ENCODE measurements around the gene ATF6B.
A peak's percentile ranks its signal among the peaks of the same experiment; 100 is the strongest.
"Not testable (repeated sequence)": the region's sequence is repeated elsewhere in the genome, so short reads cannot be mapped to it uniquely, and the experiment has no call there.

ATF6B gene

DNA sequence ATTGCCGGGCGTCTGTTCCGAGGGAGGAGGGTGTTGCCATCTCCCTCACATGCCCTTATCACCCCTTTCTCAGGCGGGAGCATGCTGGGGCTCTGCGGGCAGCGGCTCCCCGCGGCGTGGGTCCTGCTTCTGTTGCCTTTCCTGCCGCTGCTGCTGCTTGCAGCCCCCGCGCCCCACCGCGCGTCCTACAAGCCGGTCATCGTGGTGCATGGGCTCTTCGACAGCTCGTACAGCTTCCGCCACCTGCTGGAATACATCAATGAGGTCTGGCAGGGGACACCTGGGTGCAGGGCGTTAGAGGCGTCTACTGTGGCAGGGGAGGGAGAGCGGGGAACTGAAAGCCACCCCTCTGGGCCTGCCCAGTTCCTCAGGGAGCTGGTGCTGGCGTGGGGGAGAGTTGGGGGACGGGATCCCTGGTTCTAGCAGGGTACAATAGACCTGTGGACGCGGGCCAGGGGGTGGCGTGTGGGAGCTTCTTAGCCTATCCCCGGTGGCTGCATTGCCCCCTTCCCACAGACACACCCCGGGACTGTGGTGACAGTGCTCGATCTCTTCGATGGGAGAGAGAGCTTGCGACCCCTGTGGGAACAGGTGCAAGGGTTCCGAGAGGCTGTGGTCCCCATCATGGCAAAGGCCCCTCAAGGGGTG, 26.6 kb upstream of the ATF6B start:
- DNase-seq (ENCODE audit: low read depth) = peak; percentile 42

DNA sequence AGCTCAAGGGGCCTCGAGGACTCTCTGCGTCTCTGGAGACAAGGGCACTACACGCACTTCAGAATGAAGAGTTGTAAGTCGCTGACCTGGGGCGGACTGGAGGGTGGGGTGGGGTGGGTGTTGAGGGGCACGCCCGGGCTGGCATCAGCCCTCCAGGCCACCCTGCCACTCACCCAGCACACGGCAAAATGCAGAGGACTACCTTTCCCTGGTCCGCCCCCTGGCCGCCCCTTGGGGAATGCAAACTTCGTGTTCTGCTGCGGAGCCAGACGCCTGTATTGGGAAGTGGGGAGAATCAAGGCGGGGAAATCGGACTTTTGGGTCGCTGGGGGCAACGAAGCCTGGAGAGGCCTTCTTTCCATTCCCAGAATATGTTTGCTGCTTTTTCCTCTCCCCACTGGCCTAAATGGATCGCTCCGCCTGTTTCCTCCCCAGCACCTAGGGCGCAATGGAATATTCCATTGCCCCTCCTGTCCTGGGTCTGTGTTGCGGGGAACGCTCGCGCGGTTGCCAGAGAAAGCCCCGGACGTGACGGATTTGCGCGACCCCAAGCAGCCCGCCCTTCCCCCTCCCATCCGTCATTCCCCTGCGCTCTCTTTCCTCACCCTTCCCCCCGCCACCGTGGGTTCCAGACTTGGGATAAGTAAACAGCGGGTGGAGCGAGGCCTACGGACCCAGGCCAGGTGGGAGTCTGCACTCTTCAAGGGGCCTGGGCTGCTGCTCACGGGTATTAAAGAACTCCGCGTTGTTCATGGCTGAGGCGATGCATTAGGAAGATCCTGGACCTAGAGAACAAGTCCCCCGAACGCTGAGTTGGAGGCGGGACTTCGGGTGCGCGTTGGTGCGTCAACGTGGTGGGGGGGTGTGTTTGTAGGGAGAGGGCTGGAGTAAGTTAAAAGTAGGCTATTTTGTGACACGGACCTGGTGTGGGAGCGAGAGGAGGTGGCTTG, 25.8 kb upstream of the ATF6B start, which contains the start of gene PPT2:
TSS of gene PPT2 (plus strand) at position 578 of the 950 bp plus-strand sequence. CDS start 454 bp downstream, outside the sequence.
- peak; percentile 47 for DNase-seq (ENCODE audit: low read depth)

DNA sequence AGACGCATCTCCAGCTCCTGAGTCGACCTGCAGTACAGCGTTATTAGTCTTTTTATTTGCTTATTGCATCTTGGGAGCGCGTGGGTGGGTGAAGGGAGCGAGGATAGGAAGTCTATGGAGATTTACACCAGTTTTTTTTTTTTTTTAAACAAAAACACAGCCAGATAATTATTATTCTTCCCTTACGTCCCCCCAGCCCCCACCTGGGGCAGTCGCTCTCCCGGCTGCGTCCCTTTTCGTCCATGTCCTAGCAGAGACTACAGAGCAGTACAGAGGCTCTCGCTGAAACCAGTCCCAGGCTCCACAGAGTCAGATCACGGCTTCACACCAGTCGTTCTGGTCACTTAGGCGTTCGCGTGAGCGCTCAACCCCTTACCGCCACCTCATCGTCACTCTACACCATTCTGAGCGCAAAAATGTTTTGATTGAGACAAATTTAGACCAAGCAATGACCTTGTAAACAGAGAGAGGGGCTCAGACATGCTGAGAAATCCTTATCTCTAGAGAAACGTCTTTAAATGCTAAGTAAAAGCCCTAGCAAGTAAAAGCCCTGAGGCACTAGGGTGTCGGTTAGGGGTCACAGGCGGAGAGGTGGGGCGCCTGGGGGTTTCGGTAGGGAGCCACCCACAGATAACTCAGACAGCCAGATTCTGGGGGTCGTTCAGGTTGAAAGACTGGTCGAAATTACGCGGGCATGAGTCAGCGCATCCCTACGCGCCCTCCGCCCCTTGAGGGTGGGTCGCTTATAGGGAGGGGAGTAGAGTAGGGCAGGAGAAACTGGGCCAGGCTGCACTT, 24.9 kb upstream of the ATF6B start:
- no peak for DNase-seq (ENCODE audit: low read depth)

DNA sequence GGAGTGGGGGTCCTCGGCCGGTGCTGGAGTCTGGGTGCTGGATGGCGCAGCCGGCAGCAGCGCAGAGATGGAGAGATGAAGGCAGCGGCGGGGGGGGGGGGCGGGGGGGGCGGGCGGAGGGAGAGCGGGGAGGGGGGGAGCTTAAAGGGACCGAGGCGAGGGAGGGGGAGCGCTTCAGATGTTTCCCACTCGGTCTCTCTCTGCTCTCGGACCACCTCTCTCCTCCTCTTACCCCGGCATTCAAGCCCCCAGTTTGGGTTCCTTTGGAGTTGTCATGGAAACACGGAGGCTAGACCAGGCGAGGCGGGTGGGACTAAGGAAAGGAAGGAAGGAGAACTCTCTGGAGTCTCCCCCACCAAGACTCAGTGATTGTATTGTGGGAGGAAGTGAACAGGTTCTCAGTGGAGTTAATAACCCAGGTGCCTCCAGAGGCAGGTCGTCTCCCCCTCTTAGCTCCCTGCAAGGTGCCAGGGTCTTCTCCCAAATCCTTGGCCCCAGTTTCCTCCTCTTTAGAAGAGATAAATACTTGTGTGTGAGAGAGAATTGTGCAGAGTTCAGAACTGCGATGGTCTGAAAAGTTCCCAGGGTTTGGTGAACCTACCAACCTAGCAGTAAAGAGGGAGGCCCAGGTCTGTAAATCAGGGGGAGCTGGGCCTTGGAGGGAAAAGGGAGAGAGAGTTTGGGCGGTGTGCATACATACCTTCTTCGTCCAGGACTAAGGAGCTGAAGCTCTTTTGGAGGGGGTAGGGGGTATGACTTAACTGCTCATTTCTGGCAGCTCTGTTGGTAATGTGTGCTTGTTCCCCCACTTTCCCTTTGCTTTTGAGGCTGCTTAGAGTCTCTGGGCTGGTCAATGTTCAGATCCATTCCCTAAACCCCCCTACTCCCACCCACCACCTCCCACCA, 24.1 kb upstream of the ATF6B start, which contains the start of gene PRRT1:
TSS of gene PRRT1 (minus strand) at position 77 of the 906 bp plus-strand sequence. CDS start 112 bp downstream, outside the sequence.
- DNase-seq (ENCODE audit: low read depth) = no peak

DNA sequence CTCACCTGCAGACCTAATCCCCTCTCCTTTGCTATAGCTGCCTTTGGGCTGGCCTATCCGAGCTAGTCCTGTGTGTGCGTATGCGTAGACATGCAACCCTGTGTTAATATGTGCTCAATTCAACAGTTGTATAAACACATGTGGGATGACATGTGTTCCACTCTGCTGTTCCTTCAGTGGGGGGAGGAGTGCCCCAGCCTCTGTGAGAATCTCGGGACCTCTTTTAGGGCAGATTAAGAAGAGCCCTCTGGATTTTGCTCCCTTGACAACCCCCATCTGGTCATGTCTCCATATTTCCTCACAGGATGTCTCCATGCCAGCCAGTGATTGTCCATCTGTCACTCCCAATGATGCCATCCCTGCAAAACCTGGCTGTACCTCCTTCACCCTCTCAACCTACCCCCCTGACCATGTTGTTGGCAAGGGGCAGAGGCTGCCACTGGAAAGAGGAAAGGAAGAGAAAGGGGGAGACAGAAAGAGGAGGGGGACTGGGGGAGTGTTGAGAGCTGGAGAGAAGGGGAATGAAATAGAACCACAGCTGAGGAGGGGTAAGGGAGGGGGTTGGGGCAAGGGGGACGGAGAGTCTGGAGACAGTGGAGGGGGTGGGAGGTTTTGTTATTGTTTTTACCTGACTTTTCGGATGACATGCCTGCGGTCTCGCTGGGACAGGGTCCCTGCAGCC, 23.3 kb upstream of the ATF6B start:
- DNase-seq (ENCODE audit: low read depth) = no peak

DNA sequence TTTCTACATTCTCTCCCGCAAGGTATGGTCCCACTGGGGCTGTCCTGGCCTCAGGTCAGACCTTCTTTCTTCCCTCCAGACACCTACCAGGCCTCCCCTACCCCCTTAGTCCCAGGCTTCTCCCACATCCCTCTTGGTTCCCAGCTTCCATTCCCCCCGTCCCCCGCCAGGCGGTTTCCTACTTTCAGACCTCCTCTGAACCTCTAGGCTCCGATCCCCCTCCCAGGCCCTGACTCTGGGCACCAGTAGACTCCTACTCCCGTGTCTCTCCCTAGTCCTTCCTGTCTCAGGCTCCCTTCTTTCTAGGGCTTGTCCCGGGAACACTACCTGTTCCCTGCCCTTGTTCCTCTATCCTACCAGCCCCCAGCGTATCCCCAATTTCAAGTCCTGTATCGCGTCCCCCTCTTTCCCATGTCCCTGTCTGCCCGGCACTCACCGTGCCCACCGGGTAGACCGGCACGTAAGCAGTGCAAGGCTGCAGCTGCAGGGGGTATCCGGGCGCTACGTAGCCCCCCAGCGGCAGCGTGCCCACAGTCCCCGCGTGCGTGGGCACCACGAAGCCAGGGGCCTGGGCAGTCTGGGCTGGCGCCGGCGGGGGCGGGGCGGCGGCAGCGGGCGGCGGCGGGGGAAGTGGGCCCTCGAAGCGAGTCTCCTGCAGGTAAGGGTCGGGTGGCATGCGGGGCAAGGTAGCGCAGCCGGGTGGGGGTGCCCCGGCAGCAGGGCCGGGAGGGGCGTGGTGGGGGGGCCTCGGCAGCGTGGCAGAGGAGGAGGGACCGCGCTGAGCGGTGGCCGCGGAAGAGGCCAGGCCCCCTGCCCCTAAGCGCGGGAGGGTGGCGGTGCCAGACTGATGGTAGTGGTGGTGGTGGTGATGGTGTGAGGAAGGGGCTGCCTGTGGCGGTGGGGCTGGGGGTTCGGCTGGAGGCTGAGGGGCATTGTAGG, 22.2 kb upstream of the ATF6B start:
- DNase-seq (ENCODE audit: low read depth) = no peak

DNA sequence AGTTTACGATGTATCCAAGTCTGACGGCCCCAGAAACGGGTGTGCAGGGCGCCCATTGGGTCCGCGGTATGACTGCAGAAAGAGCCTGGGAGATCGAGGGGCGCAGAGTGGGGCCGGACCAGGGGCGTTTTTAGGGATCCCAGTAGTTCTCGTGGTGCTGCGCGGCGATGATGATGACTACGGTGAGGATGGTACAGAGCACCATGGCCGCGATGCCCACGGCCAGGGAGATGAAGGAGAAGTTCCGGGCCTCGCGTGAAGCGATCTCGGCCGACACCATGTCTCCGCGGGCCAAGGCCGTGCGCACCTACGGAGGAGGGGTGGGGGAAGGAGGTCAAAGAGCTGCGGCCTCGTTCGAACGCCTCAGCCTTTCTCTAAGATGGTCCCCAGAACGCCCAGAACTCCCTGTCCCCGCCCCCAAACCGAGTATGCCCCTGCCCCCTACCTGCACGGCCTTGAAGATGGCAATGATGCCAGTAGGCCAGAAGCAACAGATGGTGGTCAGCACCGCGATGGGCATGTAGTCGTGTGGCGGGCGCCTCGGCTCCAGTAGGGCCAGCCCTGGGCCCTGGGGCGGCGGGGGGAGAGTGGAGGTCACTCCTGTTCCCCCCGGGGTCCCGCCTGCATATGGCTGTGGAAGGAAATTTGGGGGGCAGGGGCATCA, 21.2 kb upstream of the ATF6B start:
- no peak for DNase-seq (ENCODE audit: low read depth)

DNA sequence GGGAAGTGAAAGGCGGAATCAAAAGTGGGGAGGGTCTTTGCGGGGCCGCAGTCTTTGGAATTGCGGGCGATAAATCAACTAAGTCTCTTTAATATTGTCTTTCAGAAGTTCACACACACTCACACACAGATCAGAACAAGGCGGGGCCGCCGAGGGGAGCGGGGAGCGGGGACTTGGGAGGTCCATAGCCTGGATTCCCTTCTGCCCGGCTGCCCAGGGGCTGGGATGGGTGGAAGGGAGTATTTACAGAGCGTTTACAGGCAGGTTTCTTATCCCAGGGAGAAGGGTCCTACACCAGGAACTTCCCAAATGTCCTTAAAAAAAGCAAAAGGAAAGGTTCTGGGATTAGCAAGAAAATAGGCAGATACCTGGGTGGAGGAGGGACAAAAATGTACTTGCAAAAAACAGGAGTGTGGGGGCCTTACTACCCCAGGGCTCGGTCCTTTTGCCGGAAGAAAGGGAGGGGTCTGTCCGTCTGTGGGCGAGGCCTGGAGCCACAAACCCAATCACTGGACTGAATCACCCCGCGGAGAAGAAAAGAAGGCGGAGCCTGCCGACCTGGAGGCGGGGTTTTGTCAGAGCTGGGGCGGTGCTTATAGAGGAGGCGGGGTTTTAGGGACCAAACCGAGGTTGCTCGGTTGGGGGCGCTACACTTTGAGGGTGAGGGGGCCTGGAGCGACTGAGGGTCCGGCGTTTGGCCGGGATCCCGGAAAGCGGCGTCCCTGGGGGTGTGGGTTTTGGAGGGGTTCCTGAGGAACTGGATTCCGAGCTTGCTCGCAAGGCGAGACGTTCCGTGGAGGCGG, 20.4 kb upstream of the ATF6B start:
- DNase-seq (ENCODE audit: low read depth) = peak; percentile 55

DNA sequence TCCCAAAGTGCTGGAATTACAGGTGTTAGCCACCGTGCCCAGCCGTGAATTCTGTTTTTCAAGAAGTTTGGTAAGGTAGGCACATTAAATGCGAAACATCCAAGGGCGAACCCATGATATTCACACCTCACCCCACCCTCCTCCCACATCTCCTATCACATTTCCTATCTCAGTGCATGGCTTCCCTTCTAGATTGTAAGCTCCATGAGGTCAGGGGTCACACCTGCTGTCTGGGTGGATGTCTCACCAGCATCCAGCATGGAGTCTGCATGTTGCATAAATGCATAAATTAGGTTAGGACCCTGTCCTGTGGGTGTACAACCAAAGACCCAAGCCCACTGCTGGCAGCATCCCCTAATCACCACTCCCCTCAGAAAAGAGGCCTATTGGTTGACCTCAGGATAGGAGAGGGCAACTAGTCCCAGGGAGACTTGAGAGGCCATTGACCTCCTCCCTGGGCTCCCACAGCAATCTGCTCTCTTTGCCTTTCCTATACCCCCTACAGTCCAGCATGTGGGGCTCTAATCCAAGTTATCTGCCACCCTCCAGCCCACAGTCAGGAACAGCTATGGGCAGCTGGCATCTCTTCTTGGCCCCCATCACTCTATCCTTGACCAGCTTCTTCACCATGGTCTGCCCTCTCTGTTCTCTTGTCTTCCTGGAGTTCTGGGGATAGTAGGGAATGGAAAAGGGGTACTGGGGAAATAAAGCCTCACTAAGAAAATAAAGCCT, 19.5 kb upstream of the ATF6B start:
- no peak for DNase-seq (ENCODE audit: low read depth)

DNA sequence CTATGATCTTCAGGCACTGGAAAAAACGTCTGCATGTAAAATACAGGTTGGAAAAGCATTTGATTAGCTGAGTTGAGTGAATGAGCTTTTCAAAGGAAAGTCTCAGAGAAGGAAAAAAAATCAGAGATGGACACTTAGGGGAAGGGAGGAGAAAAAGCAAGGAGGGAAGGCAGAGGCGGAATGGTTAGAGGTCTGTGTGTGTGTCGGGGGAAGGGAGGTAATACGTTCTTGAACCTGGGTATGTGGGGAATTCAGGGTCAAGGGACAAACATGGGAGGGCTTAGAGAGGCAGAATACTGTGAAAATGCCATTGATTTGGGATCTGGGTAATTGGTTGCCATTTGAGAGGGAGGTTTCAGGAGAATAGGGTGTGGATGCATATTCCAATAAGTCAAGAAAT, 18.6 kb upstream of the ATF6B start:
- DNase-seq (ENCODE audit: low read depth) = no peak

DNA sequence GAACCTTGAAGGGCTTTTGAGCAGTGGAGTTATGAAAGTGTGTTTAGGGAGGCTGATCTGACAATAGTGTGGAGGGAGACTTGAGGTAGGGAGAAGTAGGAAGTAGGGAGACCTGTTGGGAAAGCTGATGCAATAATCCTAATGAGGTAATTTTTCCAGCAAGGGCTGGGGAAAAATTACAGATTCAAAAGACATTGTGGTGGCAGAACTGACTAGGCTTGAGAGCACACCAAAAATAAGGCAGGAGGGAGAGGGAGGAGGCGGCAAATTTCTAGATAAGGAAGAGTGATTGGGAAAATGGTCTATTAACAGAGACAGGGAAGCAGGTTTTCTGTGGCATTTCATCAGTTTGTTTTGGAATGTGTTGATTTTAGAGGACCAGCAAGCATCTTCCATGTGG, 18.2 kb upstream of the ATF6B start:
- no peak for DNase-seq (ENCODE audit: low read depth)

DNA sequence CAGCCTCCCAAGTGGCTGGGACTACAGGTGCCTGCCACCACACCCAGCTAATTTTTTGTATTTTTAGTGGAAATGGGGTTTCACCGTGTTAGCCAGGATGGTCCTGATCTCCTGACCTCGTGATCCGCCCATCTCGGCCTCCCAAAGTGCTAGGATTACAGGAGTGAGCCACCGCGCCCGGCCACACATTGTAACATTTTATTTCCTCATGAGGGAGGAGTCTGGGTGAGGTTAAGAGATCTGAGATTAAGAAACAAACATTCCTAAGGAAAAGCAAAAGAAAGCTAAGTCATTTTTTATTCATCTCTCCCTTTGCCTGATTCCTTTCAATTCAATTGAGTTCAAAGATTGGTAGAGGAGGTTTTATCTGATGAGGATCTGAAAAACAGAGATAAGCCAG, 16.2 kb upstream of the ATF6B start:
- DNase-seq (ENCODE audit: low read depth) = not testable (repeated sequence)

DNA sequence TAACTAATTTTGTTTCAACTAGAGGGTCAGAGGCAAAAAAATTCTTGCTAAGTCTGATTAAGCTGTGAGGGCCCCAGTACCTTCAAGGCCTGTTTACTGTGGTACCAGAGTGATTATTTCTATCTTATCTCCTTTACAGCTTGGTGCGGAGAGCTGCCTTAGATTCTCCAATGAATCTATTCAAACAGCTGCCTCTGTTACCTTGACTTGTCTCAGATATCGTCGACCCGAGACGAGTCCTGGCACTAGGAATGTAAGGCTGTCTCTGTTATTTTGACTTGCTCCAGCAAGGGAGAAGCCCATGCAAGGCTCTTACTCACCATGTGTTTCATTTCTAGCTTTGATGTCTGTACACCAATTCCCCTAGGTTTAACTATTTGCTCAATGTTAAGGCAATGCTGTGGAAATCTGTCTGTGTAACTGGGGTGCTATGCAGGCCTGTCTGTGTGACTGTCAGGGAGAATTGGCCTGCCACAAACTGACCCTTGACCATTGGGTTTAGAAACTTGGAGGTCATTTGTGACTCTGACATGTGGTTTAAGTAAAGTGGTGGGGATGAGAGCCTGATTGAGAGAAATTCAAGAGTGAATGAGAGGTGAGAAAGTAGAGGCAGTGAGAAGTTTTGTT, 12.5 kb upstream of the ATF6B start:
- DNase-seq (ENCODE audit: low read depth) = no peak

DNA sequence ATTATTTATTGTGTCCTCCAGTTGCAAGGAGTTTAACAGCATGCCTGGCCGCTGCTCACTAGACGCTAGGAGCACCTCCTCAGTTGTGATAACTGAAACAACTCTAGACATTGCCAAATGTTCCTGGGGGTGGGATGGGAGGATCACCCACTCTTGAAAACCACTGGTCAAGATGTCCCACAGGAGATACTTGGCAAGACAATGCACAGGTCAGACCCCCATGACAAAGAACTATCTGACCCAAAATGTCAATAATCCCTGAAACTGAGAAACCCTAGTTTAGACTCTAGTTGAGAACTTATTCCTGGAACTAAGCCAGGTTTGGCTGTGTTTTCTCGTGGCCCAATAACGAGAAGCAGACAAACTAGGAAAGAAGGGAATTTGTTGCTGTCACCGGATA, 11.5 kb upstream of the ATF6B start:
- no peak for DNase-seq (ENCODE audit: low read depth)

DNA sequence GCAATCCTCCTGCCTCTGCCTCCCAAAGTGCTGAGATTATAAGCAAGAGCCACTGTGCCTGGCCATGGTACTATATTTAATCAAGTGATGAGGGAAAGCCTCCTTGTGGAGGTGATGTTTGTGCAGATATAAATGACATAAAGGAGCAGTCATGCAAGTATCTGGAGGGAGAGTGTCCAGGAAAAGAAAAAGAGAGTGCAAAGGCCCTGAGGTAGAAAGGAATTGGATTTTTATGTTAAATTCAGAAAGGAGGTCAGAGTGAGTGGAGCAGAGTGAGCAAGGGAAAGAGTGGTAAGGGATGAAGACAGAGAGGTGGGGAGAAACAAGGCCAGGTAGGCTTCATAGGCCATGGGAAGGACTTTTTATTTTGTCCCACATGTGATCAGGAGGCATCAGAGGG, 9.4 kb upstream of the ATF6B start:
- DNase-seq (ENCODE audit: low read depth) = no peak

DNA sequence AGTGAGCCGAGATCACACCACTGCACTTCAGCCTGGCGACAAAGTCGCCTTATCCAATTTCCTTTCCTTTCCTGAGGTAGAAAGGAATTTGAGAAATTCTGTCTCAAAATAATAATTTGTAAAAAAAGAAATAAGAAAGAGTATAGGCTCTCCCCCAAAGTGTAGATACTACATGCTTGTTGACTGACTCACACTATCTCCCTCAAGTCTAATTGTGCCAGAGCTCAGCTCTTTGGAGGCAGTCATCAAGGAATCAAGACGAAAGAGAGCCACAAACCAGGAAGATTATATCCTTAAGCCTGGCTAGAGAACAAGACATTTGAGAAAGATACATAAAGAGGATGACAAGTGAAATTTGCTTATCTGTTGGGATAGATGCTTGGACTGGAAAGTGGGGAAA, 5.7 kb upstream of the ATF6B start:
- no peak for DNase-seq (ENCODE audit: low read depth)

DNA sequence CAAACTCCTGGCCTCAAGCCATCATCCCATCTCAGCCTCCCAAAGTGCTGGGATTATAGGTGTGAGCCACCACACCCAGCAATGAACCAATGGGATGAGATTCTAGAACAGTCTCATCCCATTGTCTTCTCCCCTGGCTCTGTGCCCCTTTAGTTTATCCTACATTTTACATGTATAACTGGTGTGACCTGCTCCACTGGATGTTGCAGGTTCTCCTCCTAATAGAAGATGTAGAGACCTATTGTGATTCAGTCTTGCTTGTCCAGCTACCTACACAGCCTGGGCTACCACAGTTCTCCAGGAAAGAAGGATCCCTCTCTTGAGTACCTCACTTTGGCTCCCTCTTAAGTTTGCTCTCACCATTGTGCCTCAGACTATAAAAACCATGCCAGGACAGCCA, 4.1 kb upstream of the ATF6B start:
- DNase-seq (ENCODE audit: low read depth) = no peak
